Pancreas (tissue), 10 donors: ENCODE results near the gene CXCL16. TPM values are rescaled to one million over a fixed set of nuclear protein-coding genes. Genes with fewer than 3 reads are reported as not detected.

ENCODE experiments used
- ATAC-seq, 4 donors: fragments of 200-7000 bp; cut with Tn5 transposase; one replicate each; pipeline versions ENCODE4 v1.8.0 to v1.9.1; 2020; ENCODE audit warnings: mild to moderate bottlenecking in 4 of 4, moderate library complexity in 4 of 4
- DNase-seq, 6 donors: peaks; one replicate each; pipeline ENCODE4 v3.0.0-alpha.2; 2020
- FAIRE-seq: peaks from 2 replicates; lab custom pipeline; 2012; peaks lifted over from hg19 to GRCh38; lab: Jason Lieb, UNC
- H3K27ac ChIP-seq, 4 donors: fragments of 200-600 bp; sonication (generic); 1 replicate in 3 of 4; 2 replicates in 1 of 4; pipeline versions ENCODE4 v1.5.0 to v1.8.0; 2020
- H3K27me3 ChIP-seq, 4 donors: fragments of 200-600 bp; one replicate each; pipeline ENCODE4 v1.8.0; 2021
- H3K36me3 ChIP-seq, 3 donors: fragments of 200-600 bp; sonication (generic) in 1 of 3; one replicate each; pipeline versions ENCODE4 v1.5.0 to v1.8.0; 2020 to 2021
- H3K4me1 ChIP-seq, 3 donors: fragments of 200-600 bp; one replicate each; pipeline ENCODE4 v1.8.0; 2021
- H3K4me3 ChIP-seq, 4 donors: fragments of 200-600 bp; sonication (generic) in 2 of 4; one replicate each; pipeline versions ENCODE4 v1.5.0 to v1.8.0; 2020 to 2021
- H3K9me3 ChIP-seq, 4 donors: fragments of 200-600 bp; one replicate each; pipeline ENCODE4 v1.8.0; 2021
- WGBS, 2 donors: extraction: QIAGEN DNeasy Blood & Tissue Kit; methylation state at CpG; one replicate each; pipeline ENCODE4 v1.1.7; 2013; 5-methylcytosine and 5-hydroxymethylcytosine counted together
- intact Hi-C, 3 donors: fragments of 100-400 bp; cut with DNase I; formaldehyde crosslinking; loops; one replicate each; pipeline versions ENCODE4 v1.11.1 to v1.14.2; 2022
- polyA plus RNA-seq, 2 donors: library from polyadenylated mRNA; stranded (reverse); fragments of 200-250 nt; gene quantifications; one replicate each; pipeline ENCODE4 v1.2.3, GENCODE V29; 2013
- total RNA-seq, 6 donors: library from RNA; stranded (reverse); fragmentation: NEBNext Ultra II Directional in 4 of 6; extraction: Animal tissue kit (Norgen Biotek cat#: 25700) in 4 of 6; gene quantifications; one replicate each; pipeline versions ENCODE4 v1.2.1 to v1.2.4, GENCODE V29; 2021 to 2023
- TF ChIP-seq, protein P1 (sequence below), 4 donors: fragments of 200-600 bp; sonication (generic) in 3 of 4; IDR thresholded peaks; one replicate each; pipeline versions ENCODE4 v1.5.0 to v1.8.0; 2021; ENCODE audit warnings: antibody characterized with exemption in 4 of 4
- donor health status: healthy with polysubstance abuse.
- donor health status: DM: no; HTN: no; CAD: no; lungs with moderate emphysema.
- donor health status: DM: no; HTN: no; CAD: no.
- donor health status: control.
- donor health status: control.
- donor health status: Bipolar disorder and iron deficiency.
- donor health status: DM: yes; HTN: yes; CAD: no.
- donor health status: DM: no; HTN: no; CAD: no.
- donor health status: DM: no; HTN: no; CAD: no.
- donor health status: DM: yes; HTN: yes; CAD: no.

Gene CXCL16
- total and polyA plus RNA-seq, 8 donors, result 7.6 to 55.6 (median 10.0) TPM

DNA sequence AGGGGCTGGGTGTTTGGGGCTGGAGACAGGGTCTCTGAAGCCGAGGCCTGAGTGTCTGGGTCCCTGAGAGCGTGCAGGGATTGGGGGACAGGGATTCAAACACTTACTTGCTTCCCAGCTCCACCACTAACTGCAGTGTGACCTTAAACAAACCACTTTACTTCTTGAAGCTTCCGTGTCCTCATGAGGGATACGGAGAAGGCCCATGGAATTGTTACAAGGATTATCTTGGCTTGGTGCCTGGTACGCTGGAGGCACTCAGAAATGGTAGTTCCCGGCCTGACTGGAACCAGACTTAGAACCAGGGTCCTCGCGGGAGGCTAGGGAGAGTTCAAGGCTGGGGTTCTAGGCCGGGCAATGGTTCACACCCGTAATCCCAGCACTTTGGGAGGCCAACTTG, 2.9 kb upstream of the CXCL16 start:
- Histone ChIP-seq H3K9me3 (no peaks in the 10 kb centered on the region), H3K36me3 (no peaks in the 10 kb centered on the region), H3K27ac (no peak overlapping the region), H3K4me1 (peaks cover 0 to 6% (median 0%) of the 10 kb centered on the region in 3 donors), H3K4me3 (no peak overlapping the region), H3K27me3 (peaks cover 0 to 7% (median 0%) of the 10 kb centered on the region in 4 donors)
- 84 to 88% methylated on average over 9 to 10 of the region's 10 CpGs for WGBS, 2 donors
- no peak for ATAC-seq
- no peak for FAIRE-seq
- TF ChIP-seq, protein P1, sequence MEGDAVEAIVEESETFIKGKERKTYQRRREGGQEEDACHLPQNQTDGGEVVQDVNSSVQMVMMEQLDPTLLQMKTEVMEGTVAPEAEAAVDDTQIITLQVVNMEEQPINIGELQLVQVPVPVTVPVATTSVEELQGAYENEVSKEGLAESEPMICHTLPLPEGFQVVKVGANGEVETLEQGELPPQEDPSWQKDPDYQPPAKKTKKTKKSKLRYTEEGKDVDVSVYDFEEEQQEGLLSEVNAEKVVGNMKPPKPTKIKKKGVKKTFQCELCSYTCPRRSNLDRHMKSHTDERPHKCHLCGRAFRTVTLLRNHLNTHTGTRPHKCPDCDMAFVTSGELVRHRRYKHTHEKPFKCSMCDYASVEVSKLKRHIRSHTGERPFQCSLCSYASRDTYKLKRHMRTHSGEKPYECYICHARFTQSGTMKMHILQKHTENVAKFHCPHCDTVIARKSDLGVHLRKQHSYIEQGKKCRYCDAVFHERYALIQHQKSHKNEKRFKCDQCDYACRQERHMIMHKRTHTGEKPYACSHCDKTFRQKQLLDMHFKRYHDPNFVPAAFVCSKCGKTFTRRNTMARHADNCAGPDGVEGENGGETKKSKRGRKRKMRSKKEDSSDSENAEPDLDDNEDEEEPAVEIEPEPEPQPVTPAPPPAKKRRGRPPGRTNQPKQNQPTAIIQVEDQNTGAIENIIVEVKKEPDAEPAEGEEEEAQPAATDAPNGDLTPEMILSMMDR (IDR thresholded peaks at IDR 0.05), result no peak
- DNase-seq, result no peak
- intact Hi-C loops, result no loop called here

DNA sequence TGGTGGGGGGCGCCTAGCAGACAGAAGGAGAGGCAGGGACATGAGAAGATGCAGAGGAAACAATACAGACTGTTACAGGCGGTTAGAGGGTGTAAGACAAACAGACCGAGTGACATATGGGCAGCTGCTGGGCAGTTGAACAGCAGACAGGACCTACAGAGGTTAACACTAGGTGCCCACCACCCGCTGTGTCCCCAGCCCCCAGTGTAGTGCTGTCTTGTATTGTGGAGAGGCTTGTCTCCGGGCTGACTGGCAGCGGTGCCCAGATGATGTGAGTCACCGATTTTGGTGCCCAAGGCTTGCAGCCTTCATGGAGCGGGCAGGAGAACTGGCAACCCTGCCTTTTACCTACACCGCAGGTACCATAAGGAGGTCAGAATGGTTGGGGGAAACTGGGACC, 2.4 kb upstream of the CXCL16 start:
- intact Hi-C loops, result no loop called here
- DNase-seq (no peak), ATAC-seq (no peak), FAIRE-seq (no peak)
- H3K27ac ChIP-seq, result no peak overlapping the region
- 85 to 91% methylated on average over 9 of the region's 9 CpGs for WGBS, 2 donors
- peaks cover 0 to 7% (median 0%) of the 10 kb centered on the region in 4 donors for H3K27me3 ChIP-seq
- no peaks in the 10 kb centered on the region for H3K36me3 ChIP-seq
- H3K9me3 ChIP-seq, result no peaks in the 10 kb centered on the region
- no peak overlapping the region for H3K4me3 ChIP-seq
- peaks cover 0 to 6% (median 0%) of the 10 kb centered on the region in 3 donors for H3K4me1 ChIP-seq
- TF ChIP-seq, protein P1 (IDR thresholded peaks at IDR 0.05), result no peak

DNA sequence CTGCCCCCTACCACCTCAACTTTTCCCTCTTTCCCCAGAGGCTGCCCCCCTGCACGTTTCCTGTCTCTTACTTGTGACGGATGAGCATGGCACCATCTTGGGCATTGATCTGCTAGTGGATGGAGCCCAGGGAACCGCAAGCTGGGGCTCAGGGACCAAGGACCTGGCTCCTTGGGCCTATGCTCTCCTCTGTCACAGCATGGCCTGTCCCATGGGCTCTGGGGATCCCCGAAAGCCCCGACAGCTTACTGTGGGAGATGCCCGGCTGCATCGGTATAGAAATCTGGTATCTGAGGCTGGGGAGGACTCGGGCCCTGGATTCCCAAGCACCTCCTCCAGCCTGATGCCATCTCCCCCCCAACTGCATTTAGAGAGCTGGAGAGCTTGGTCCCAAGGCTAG, 1.8 kb upstream of the CXCL16 start:
- WGBS, 2 donors, result 94 to 95% methylated on average over 8 of the region's 8 CpGs
- no peak for DNase-seq
- no peak for FAIRE-seq

DNA sequence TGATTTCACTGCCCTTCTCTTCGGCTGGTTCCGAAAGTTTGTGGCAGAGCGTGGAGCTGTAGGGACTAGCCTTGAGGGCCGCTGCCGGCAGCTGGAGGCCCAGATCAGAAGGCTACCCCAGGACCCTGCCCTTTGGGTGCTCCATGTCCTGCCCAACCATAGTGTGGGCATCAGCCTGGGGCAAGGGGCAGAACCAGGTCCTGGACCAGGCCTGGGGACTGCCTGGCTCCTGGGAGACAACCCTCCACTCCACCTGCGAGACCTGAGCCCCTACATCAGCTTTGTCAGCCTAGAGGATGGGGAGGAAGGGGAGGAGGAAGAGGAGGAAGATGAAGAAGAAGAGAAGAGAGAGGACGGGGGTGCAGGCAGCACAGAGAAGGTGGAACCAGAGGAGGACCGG, 856 bp upstream of the CXCL16 start:
- intact Hi-C loops, result no loop called here
- Histone ChIP-seq H3K36me3 (no peaks in the 10 kb centered on the region), H3K4me3 (no peak overlapping the region), H3K4me1 (peaks cover 0 to 6% (median 0%) of the 10 kb centered on the region in 3 donors), H3K9me3 (no peaks in the 10 kb centered on the region), H3K27me3 (peaks cover 0 to 7% (median 0%) of the 10 kb centered on the region in 4 donors), H3K27ac (no peak overlapping the region)
- FAIRE-seq (no peak), DNase-seq (no peak), ATAC-seq (no peak)
- TF ChIP-seq, protein P1 (IDR thresholded peaks at IDR 0.05), result no peak
- WGBS, 2 donors, result 96 to 99% methylated on average over 8 of the region's 8 CpGs

More for the DNA sequence above, 1.8 kb upstream of the CXCL16 start:
- Histone ChIP-seq H3K36me3 (no peaks in the 10 kb centered on the region), H3K4me1 (peaks cover 0 to 6% (median 0%) of the 10 kb centered on the region in 3 donors), H3K27me3 (peaks cover 0 to 7% (median 0%) of the 10 kb centered on the region in 4 donors), H3K4me3 (no peak overlapping the region), H3K9me3 (no peaks in the 10 kb centered on the region), H3K27ac (no peak overlapping the region)
- ATAC-seq, result no peak
- TF ChIP-seq, protein P1 (IDR thresholded peaks at IDR 0.05), result no peak
- intact Hi-C loops, result no loop called here

DNA sequence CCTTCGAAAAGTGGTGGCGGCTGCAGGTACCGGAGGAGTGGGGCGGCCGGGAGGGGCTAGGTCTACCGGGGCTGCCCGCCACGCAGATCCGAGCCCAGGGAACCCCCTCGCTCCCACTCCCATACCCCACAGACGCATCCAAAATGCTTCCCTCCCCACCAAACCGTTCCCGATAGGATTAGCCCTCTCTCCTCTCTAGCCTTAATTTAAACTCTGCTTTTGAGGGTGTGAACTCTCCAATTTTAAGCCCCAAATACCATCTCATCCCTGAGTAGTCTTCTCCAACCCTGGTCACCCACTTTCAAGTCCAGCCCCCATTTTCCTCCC, 260 bp upstream of the CXCL16 start:
- Histone ChIP-seq H3K4me3 (peak overlapping the region; percentile 65 to 89 (median 80)), H3K27ac (peak overlapping the region in 3 of 4 donors; percentile 50 to 77 (median 76))
- no peak for DNase-seq

More for the DNA sequence above, 260 bp upstream of the CXCL16 start:
- H3K27me3 ChIP-seq, result peaks cover 0 to 4% (median 0%) of the 10 kb centered on the region in 4 donors
- WGBS, 2 donors, result 13% methylated on average over 13 of the region's 13 CpGs
- FAIRE-seq, result no peak
- H3K36me3 ChIP-seq, result no peaks in the 10 kb centered on the region
- intact Hi-C loops, result no loop called here
- TF ChIP-seq, protein P1 (IDR thresholded peaks at IDR 0.05), result no peak
- H3K4me1 ChIP-seq, result peaks cover 0 to 6% (median 0%) of the 10 kb centered on the region in 3 donors
- ATAC-seq, result no peak
- H3K9me3 ChIP-seq, result no peaks in the 10 kb centered on the region
